Common myeloid progenitor, CD34-positive (primary cell): ENCODE data around the gene ESR2.
A peak's percentile ranks its signal among the peaks of the same experiment; 100 is the strongest.

Experiments used
- CTCF ChIA-PET: fragments of 350-600 bp; sonication (Branson Sonifier 250); formaldehyde crosslinking; loops from one replicate; lab custom pipeline; 2021; ENCODE audit warnings: antibody characterized with exemption; lab: Charles Lee
- POLR2A ChIA-PET: fragments of 350-600 bp; sonication (Branson Sonifier 250); formaldehyde crosslinking; loops from one replicate; lab custom pipeline; 2021; ENCODE audit warnings: antibody characterized with exemption; lab: Charles Lee
- DNase-seq, 3 donors: peaks; one replicate each; pipeline versions ENCODE4 v3.0.0 to v3.0.0-alpha.2; 2013
- H3K27ac ChIP-seq, 2 experiments: 1 replicate in 1 of 2; 2 replicates in 1 of 2; pipeline ENCODE4 v1.7.0; 2013; ENCODE audit warnings: inconsistent platforms in 2 of 2, low read length in 2 of 2, mild to moderate bottlenecking in 2 of 2, low read depth in 1 of 2, moderate library complexity in 1 of 2; ENCODE audit not compliant: severe bottlenecking in 2 of 2, insufficient read depth in 1 of 2, poor library complexity in 1 of 2
- H3K27me3 ChIP-seq, 5 experiments: replicated peaks in 2 of 5; 1 replicate in 3 of 5; 2 replicates in 2 of 5; pipeline versions ENCODE4 v1.6.1 to v1.7.0; 2013; ENCODE audit warnings: low read length in 4 of 5, mild to moderate bottlenecking in 2 of 5, moderate library complexity in 2 of 5, inconsistent platforms in 1 of 5; ENCODE audit not compliant: insufficient read depth in 5 of 5, control insufficient read depth in 4 of 5
- H3K36me3 ChIP-seq, 4 experiments: 1 replicate in 2 of 4; 2 replicates in 2 of 4; pipeline versions ENCODE4 v1.6.1 to v1.7.0; 2013; ENCODE audit warnings: low read length in 3 of 4, control low read depth in 1 of 4, mild to moderate bottlenecking in 1 of 4; ENCODE audit not compliant: control insufficient read depth in 4 of 4, insufficient read depth in 4 of 4
- H3K4me1 ChIP-seq, 4 experiments: 1 replicate in 3 of 4; 2 replicates in 1 of 4; pipeline versions ENCODE4 v1.6.1 to v1.7.1; 2013; ENCODE audit warnings: low read length in 3 of 4, mild to moderate bottlenecking in 3 of 4, control low read depth in 1 of 4, inconsistent platforms in 1 of 4, moderate library complexity in 1 of 4; ENCODE audit not compliant: control insufficient read depth in 4 of 4, insufficient read depth in 4 of 4; ENCODE audit errors: control extremely low read depth in 1 of 4
- H3K4me3 ChIP-seq, 7 experiments: 1 replicate in 4 of 7; 2 replicates in 3 of 7; pipeline versions ENCODE4 v1.5.1 to v1.7.0; 2013; ENCODE audit warnings: mild to moderate bottlenecking in 7 of 7, low read length in 6 of 7, moderate library complexity in 6 of 7, inconsistent platforms in 2 of 7, low read depth in 2 of 7, control low read depth in 1 of 7; ENCODE audit not compliant: insufficient read depth in 4 of 7, control insufficient read depth in 1 of 7; ENCODE audit errors: extremely low read depth in 1 of 7
- H3K9me3 ChIP-seq, 5 experiments: 1 replicate in 4 of 5; 2 replicates in 1 of 5; pipeline versions ENCODE4 v1.6.1 to v1.7.1; 2013; ENCODE audit warnings: low read length in 4 of 5, mild to moderate bottlenecking in 2 of 5, inconsistent platforms in 1 of 5, low read depth in 1 of 5, moderate library complexity in 1 of 5; ENCODE audit not compliant: control insufficient read depth in 4 of 5, insufficient read depth in 2 of 5; ENCODE audit errors: control extremely low read depth in 1 of 5
- WGBS: methylation state at CpG from one replicate; pipeline ENCODE4 v1.1.5; 2013; ENCODE audit not compliant: insufficient coverage; 5-methylcytosine and 5-hydroxymethylcytosine counted together

Gene ESR2

DNA sequence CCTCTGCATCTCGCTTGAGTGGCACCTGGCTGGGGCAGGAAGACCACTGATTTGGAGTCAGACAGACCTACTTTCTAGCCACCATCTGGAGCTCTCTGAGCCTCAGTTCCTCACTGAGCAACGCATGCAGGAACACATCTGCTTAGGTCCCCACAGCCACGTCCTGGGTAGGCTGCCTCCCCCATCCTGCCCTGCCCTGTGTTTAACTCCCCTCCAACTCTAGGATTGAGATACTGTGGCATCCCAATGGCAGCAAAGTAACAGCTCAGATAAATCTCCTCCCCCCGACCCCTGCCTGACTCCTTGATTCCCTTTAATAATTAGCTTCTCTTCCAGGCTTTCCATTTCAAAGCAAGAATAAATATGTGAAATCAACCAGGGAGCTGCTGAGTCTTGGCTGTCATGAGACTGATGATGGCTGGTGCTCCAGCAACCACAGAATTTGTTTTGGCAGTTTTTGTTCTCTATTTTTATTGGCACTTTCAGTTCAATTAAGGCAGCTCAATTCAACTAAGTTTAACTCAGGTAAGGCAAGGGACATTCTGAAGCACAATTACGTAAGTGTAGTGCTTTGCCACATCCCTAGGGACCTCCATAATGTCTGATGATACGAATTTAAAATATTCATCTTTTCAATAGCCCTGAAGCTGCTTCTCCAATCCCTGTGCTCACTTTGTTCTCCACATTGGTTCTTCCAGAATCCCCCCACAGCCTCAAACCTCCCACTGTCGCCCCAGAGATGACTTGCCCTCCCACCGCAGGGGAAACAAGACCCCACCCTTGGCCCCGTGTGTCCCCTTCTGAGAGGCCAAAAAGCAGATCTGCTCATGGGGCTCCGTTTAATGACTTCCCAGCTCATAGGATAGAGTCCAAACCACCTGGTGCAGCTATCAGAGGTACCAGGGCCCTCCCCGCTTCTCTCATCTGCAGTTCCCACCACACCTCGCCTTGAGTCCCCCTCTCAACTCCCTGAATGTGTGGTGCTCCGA is 58.2 kb downstream of the ESR2 start:
- Histone ChIP-seq H3K36me3 (no peaks in the 10 kb centered on the region), H3K27ac (peak overlapping the region in 1 of 2 experiments; percentile 14), H3K4me3 (no peak overlapping the region), H3K4me1 (peaks cover 0 to 21% (median 16%) of the 10 kb centered on the region in 4 experiments), H3K27me3 (no peaks in the 10 kb centered on the region), H3K9me3 (no peaks in the 10 kb centered on the region)
- DNase-seq: peak; percentile 22 to 68 (median 37)
- WGBS: 70% methylated on average over 13 of the region's 13 CpGs
- ChIA-PET CTCF (interaction anchor here (0.6 to 2.0 kb wide), 6 partner anchors 8 to 98 kb away, joined by 3 to 5 read pairs (median 4); no protein-coding TSS in a partner anchor), POLR2A (no interaction called here)

DNA sequence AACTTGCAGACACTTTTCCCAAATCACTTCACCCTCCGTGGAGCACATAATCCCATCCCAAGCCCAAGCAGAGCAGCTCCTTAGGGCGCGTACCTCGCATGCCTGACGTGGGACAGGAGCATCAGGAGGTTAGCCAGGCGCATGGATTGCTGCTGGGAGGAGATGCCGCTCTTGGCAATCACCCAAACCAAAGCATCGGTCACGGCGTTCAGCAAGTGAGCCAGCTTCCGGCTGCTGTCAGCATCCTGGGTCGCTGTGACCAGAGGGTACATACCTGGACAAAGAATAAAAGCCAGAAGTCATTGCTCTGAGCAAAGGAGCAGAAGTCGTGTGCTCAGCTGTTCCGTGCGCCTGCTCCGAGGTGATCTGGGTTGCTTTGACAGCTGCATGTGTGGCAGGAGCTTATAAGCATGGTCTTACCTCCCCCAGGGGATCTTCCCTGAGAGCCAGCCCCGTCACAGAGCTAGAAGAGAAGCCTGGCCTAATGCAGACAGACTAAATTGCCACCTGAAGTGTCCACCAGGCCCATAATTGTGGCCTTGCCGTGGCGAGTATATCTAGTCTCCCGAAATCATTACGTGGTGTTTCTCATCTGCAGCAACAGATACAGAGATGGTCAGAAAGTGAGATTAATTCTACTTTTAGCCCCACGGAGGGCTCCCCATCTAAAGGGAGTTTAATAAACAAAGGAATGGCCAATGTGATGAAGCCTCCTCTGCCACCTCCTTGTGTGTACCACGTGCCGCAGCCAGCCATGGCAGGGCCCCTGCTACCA is 59.1 kb downstream of the ESR2 start:
- Histone ChIP-seq H3K9me3 (no peaks in the 10 kb centered on the region), H3K4me3 (no peak overlapping the region), H3K27me3 (no peaks in the 10 kb centered on the region), H3K27ac (no peak overlapping the region), H3K4me1 (peaks cover 0 to 21% (median 16%) of the 10 kb centered on the region in 4 experiments), H3K36me3 (no peaks in the 10 kb centered on the region)
- POLR2A ChIA-PET: no interaction called here
- 93% methylated on average over 19 of the region's 24 CpGs for WGBS
- CTCF ChIA-PET: interaction anchor here (0.6 to 0.8 kb wide), 2 partner anchors 11 to 97 kb away, joined by 3 to 4 read pairs; no protein-coding TSS in a partner anchor
- no peak for DNase-seq

DNA sequence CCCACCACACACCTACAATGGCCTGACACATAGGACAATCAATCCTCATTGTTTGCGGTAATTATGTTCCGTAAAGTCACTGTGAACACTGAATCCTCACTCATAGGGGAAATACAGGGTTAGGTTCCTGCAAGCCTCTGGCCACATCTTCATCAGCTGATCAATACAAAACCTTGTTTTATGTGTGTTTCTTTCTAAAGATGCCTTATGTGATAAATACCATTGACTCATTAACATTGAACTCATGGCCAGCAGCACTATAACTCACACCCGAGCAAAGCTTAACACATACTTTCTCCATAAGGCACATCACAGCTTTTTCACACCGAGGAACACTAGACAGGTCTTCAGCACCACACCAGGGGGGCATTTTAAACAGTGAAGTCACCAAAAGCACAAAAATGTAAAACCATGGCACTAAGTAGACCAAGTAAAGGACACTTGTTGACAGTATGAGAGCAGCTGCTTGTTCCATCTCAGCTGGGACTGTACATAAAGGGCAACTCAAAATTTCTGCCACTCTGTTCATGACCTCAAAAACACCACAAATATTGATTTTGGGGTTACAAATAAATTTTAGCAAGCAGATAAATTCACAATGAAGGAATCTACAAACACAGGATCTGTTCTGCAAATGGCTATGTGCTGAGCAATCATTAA is 60.5 kb downstream of the ESR2 start:
- no peak for DNase-seq
- Histone ChIP-seq H3K27me3 (no peaks in the 10 kb centered on the region), H3K27ac (no peak overlapping the region), H3K9me3 (no peaks in the 10 kb centered on the region), H3K4me1 (peaks cover 0 to 16% (median 14%) of the 10 kb centered on the region in 4 experiments), H3K4me3 (no peak overlapping the region), H3K36me3 (no peaks in the 10 kb centered on the region)
- CTCF ChIA-PET: interaction anchor here (1.7 kb wide), 1 partner anchor 10 kb away, joined by 4 read pairs; no protein-coding TSS in a partner anchor
- POLR2A ChIA-PET: no interaction called here
- whole genome bisulfite sequencing: 100% methylated on average over 2 of the region's 4 CpGs

DNA sequence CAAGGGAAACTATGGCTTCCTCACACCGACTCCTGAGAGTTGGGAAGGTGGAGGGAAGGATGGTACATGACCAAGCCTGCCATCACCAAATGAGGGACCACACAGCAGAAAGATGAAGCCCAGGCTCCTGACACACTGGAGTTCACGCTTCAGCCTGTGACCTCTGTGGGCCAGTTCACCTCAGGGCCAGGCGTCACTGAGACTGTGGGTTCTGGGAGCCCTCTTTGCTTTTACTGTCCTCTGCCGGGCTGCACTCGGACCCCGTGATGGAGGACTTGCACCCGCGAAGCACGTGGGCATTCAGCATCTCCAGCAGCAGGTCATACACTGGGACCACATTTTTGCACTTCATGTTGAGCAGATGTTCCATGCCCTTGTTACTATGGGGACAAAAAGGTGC is 61.2 kb downstream of the ESR2 start:
- DNase-seq: no peak
- 97% methylated on average over 7 of the region's 9 CpGs for WGBS
- Histone ChIP-seq H3K4me3 (no peak overlapping the region), H3K9me3 (no peaks in the 10 kb centered on the region), H3K27me3 (no peaks in the 10 kb centered on the region), H3K27ac (no peak overlapping the region), H3K4me1 (peaks cover 0 to 14% (median 8%) of the 10 kb centered on the region in 4 experiments), H3K36me3 (no peaks in the 10 kb centered on the region)
- ChIA-PET CTCF (interaction anchor here (1.7 kb wide), 1 partner anchor 9 kb away, joined by 4 read pairs; no protein-coding TSS in a partner anchor), POLR2A (no interaction called here)

DNA sequence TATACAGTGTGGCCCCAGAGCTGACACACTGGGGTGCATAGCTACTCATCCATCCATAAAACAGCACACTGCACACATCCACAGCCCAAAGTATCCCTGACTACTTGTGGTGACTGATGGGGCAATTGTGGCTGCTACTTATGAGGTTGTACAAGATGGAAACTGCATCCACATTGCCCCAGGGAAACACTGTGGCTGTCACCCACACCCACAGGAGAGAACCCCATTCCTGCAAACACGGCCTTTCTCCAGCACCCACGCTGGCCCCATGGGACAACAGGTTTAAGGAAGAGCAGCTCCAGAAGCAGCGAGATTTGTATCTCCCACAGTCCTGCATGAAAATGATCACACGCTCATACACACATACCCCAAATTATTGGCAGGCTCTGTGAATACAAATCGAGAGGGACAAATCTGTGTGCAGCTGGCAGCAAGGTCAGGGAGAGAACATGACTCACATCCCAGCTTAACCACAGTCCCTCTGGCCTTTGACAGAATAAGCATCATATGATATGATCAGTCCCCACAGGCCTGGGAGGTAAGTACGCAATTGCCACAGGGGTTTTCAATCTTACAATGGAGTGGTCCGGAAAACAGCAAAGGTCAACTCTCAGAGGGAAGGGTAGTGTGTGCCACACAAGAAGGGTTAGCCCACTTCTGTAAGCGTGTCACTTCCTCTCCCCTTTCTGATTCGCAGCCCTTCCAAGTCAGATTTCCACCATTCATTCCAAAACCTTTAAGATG is 61.9 kb downstream of the ESR2 start:
- Histone ChIP-seq H3K9me3 (no peaks in the 10 kb centered on the region), H3K27ac (no peak overlapping the region), H3K4me3 (no peak overlapping the region), H3K27me3 (no peaks in the 10 kb centered on the region), H3K36me3 (no peaks in the 10 kb centered on the region), H3K4me1 (peaks cover 0 to 18% (median 8%) of the 10 kb centered on the region in 4 experiments)
- peak in 2 of 3 donors; percentile 38 to 55 for DNase-seq
- ChIA-PET CTCF (interaction anchor here (1.7 kb wide), 1 partner anchor 9 kb away, joined by 4 read pairs; no protein-coding TSS in a partner anchor), POLR2A (no interaction called here)
- 100% methylated on average over 3 of the region's 9 CpGs for WGBS

DNA sequence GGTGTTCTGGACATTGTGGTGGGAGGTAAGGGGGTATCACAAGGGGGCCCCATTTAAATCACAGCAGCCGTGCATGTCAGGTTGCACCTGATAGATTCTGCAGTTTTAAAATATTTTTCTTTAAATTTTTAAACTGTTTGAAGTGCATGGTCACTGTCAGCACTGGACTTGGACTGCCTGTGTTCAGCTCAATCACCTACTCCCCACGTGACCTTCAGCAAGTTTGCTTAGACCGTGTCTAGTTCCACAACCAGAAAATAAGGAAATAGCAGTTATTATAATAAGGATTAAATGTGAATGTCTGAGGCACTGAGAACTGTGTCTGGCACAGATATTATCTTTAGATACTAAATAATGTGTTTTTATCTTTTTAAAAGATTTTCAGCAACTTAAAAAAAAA is 64.7 kb downstream of the ESR2 start:
- no peak for DNase-seq
- no CpG with 5 or more reads among the region's 3 CpGs for WGBS
- Histone ChIP-seq H3K36me3 (no peaks in the 10 kb centered on the region), H3K27ac (no peak overlapping the region), H3K4me1 (peaks cover 0 to 11% (median 0%) of the 10 kb centered on the region in 4 experiments), H3K27me3 (no peaks in the 10 kb centered on the region), H3K4me3 (no peak overlapping the region), H3K9me3 (no peaks in the 10 kb centered on the region)
- ChIA-PET CTCF (no interaction called here), POLR2A (interaction anchor here (1.0 kb wide), 1 partner anchor 52 kb away, joined by 4 read pairs; no protein-coding TSS in a partner anchor)
